GM23338 (cell line): ENCODE measurements around the gene PERM1. TPM values are rescaled to one million over a fixed set of nuclear protein-coding genes. Genes with fewer than 3 reads are reported as not detected.

ENCODE experiments used
- ATAC-seq: fragments of 200-7000 bp; cut with Tn5 transposase; 3 replicates; pipeline ENCODE4 v1.9.1; 2020
- DNase-seq: peaks from one replicate; pipeline ENCODE4 v3.0.0-alpha.2; 2015; ENCODE audit warnings: low spot score
- H2AFZ ChIP-seq: fragments of 200-600 bp; sonication (generic); 2 replicates; pipeline ENCODE4 v1.8.0; 2016; ENCODE audit warnings: antibody characterized with exemption, mild to moderate bottlenecking, moderate library complexity
- H3F3A ChIP-seq: fragments of 200-600 bp; sonication (generic); replicated peaks from 2 replicates; pipeline ENCODE4 v1.8.0; 2017; ENCODE audit warnings: antibody characterized with exemption, mixed run types, low read depth
- H3K27ac ChIP-seq: fragments of 200-600 bp; sonication (generic); 2 replicates; pipeline ENCODE4 v1.6.1; 2016; ENCODE audit warnings: low read depth
- H3K27me3 ChIP-seq: fragments of 200-600 bp; sonication (generic); 2 replicates; pipeline ENCODE4 v1.8.0; 2016; ENCODE audit warnings: mild to moderate bottlenecking, mixed run types, moderate library complexity; ENCODE audit not compliant: insufficient read depth
- H3K36me3 ChIP-seq: fragments of 200-600 bp; sonication (generic); 2 replicates; pipeline ENCODE4 v1.8.0; 2016; ENCODE audit warnings: mild to moderate bottlenecking; ENCODE audit not compliant: insufficient read depth
- H3K4me1 ChIP-seq: fragments of 200-600 bp; sonication (generic); 2 replicates; pipeline ENCODE4 v1.8.0; 2016; ENCODE audit warnings: mild to moderate bottlenecking, moderate library complexity; ENCODE audit not compliant: insufficient read depth
- H3K4me2 ChIP-seq: fragments of 200-600 bp; sonication (generic); 2 replicates; pipeline ENCODE4 v1.7.1; 2017; ENCODE audit warnings: mixed run types
- H3K4me3 ChIP-seq: fragments of 200-600 bp; sonication (generic); 2 replicates; pipeline ENCODE4 v1.6.1; 2016; ENCODE audit warnings: mixed run types
- H3K79me2 ChIP-seq: fragments of 200-600 bp; sonication (generic); replicated peaks from 2 replicates; pipeline ENCODE4 v1.8.0; 2017; ENCODE audit warnings: mild to moderate bottlenecking; ENCODE audit not compliant: insufficient read depth
- H3K9me2 ChIP-seq: fragments of 200-600 bp; sonication (generic); 2 replicates; pipeline ENCODE4 v1.8.0; 2017; ENCODE audit not compliant: insufficient read depth
- H4K20me1 ChIP-seq: fragments of 200-600 bp; sonication (generic); replicated peaks from 2 replicates; pipeline ENCODE4 v1.8.0; 2017; ENCODE audit warnings: mild to moderate bottlenecking; ENCODE audit not compliant: insufficient read depth
- H3K27ac Mint-ChIP-seq: 2 replicates; pipeline ENCODE4 v1.8.0; 2020; ENCODE audit warnings: inconsistent platforms, mild to moderate bottlenecking, moderate library complexity, mixed read lengths
- H3K27me3 Mint-ChIP-seq: 3 replicates; pipeline ENCODE4 v1.8.0; 2022; ENCODE audit warnings: low read depth, mild to moderate bottlenecking, moderate library complexity, mixed read lengths, inconsistent platforms; ENCODE audit not compliant: insufficient read depth, poor library complexity
- H3K36me3 Mint-ChIP-seq: 3 replicates; pipeline ENCODE4 v1.8.0; 2021; ENCODE audit warnings: low read depth, mild to moderate bottlenecking, inconsistent platforms, moderate library complexity, mixed read lengths
- H3K4me1 Mint-ChIP-seq: 3 replicates; pipeline ENCODE4 v1.8.0; 2020; ENCODE audit warnings: mild to moderate bottlenecking, inconsistent platforms, mixed read lengths
- H3K4me3 Mint-ChIP-seq: 3 replicates; pipeline ENCODE4 v1.8.0; 2021; ENCODE audit warnings: moderate library complexity, mild to moderate bottlenecking, inconsistent platforms, mixed read lengths
- H3K9me3 Mint-ChIP-seq: 3 replicates; pipeline ENCODE4 v1.8.0; 2020; ENCODE audit warnings: moderate library complexity, mild to moderate bottlenecking, inconsistent platforms, mixed read lengths
- CREB1 ChIP-seq: fragments of 250-450 bp; sonication (Bioruptor Pico); IDR thresholded peaks from 2 replicates; pipeline ENCODE4 v1.5.0; 2020; ENCODE audit warnings: low read depth, mild to moderate bottlenecking, moderate library complexity
- CTCF ChIP-seq, 2 experiments: fragments of 200-600 bp in 1 of 2; sonication (generic) in 1 of 2; conservative IDR thresholded peaks; 2 replicates each; pipeline versions ENCODE4 v1.5.1 to v1.6.1; 2016 to 2017; ENCODE audit warnings: antibody characterized with exemption in 2 of 2, low read depth in 2 of 2, mild to moderate bottlenecking in 2 of 2, moderate library complexity in 1 of 2
- EZH2 ChIP-seq: fragments of 200-600 bp; sonication (generic); IDR thresholded peaks from one replicate; pipeline ENCODE4 v1.8.0; 2017; ENCODE audit warnings: antibody characterized with exemption, mild to moderate bottlenecking, low read depth; ENCODE audit not compliant: unreplicated experiment
- EZH2phosphoT487 ChIP-seq: fragments of 200-600 bp; sonication (generic); IDR thresholded peaks from one replicate; pipeline ENCODE4 v1.8.1; 2018; ENCODE audit warnings: antibody characterized with exemption; ENCODE audit not compliant: unreplicated experiment
- JUNB ChIP-seq: IDR thresholded peaks from one replicate; pipeline ENCODE4 v1.6.1; 2016; ENCODE audit warnings: antibody characterized with exemption; ENCODE audit not compliant: unreplicated experiment
- NANOG ChIP-seq: IDR thresholded peaks from 2 replicates; pipeline ENCODE4 v1.6.1; 2016; ENCODE audit warnings: antibody characterized with exemption, borderline replicate concordance
- POLR2AphosphoS5 ChIP-seq: IDR thresholded peaks from 2 replicates; pipeline ENCODE4 v1.6.1; 2016; ENCODE audit warnings: antibody characterized with exemption, low read depth
- STAT1 ChIP-seq: IDR thresholded peaks from one replicate; pipeline ENCODE4 v1.6.1; 2016; ENCODE audit warnings: antibody characterized with exemption; ENCODE audit not compliant: unreplicated experiment
- ZNF114 ChIP-seq: fragments of 250-450 bp; sonication (Bioruptor Pico); IDR thresholded peaks from 2 replicates; pipeline ENCODE4 v1.5.0; 2020; ENCODE audit warnings: mild to moderate bottlenecking, moderate library complexity
- ZNF331 ChIP-seq: fragments of 250-450 bp; sonication (Bioruptor Pico); IDR thresholded peaks from 2 replicates; pipeline ENCODE4 v1.5.0; 2020; ENCODE audit warnings: low read depth, mild to moderate bottlenecking, moderate library complexity
- polyA plus RNA-seq: library from polyadenylated mRNA; unstranded; fragments of >200 nt; fragmentation: Nextera tagmentation; extraction: Ambion mirVana; gene quantifications from 2 replicates; pipeline ENCODE4 v1.2.1, GENCODE V29; 2016
- total RNA-seq: library from RNA; depleted of rRNA; stranded (reverse); fragments of >200 nt; shearing (Covaris generic); gene quantifications from 2 replicates; pipeline ENCODE4 v1.2.3, GENCODE V29; 2014
- TF ChIP-seq, protein P1 (sequence below): IDR thresholded peaks from one replicate; pipeline ENCODE4 v1.6.1; 2018; ENCODE audit warnings: antibody characterized with exemption; ENCODE audit not compliant: unreplicated experiment
- TF ChIP-seq, protein P2 (sequence below): fragments of 250-450 bp; sonication (Bioruptor Pico); IDR thresholded peaks from 2 replicates; pipeline ENCODE4 v1.5.0; 2020; ENCODE audit warnings: mild to moderate bottlenecking, moderate library complexity
- TF ChIP-seq, protein P3 (sequence below): IDR thresholded peaks from 2 replicates; pipeline ENCODE4 v1.6.1; 2016; ENCODE audit warnings: antibody characterized with exemption

Gene PERM1
- total and polyA plus RNA-seq, 2 experiments from 2014 or later: 1.1 TPM; not detected in 1

- peaks cover 19% of the 10 kb centered on the region for H3K27me3 Mint-ChIP-seq
- peaks cover 5% of the 10 kb centered on the region; the same call in 1 of the 2 replicates for H3K27me3 ChIP-seq
These were observed 7.1 kb downstream of the PERM1 start for GRCh38 chr1:974687-975328.

More at GRCh38 chr1:974687-975328, 7.1 kb downstream of the PERM1 start:
- no peak overlapping the region for H3K27ac ChIP-seq
- H3K36me3 ChIP-seq: no peaks in the 10 kb centered on the region
- H4K20me1 ChIP-seq: no peaks in the 10 kb centered on the region
- no peak overlapping the region for H3K4me2 ChIP-seq
- no peaks in the 10 kb centered on the region for H3K9me2 ChIP-seq
- ATAC-seq (no peak), DNase-seq (no peak)
- no peak overlapping the region for H2AFZ ChIP-seq
- H3K79me2 ChIP-seq: no peaks in the 10 kb centered on the region
- H3K4me1 Mint-ChIP-seq: peaks cover 4% of the 10 kb centered on the region
- no peaks in the 10 kb centered on the region; the same call in 1 of the 2 replicates for H3K4me1 ChIP-seq
- H3K9me3 Mint-ChIP-seq: peaks cover 5% of the 10 kb centered on the region
- H3K36me3 Mint-ChIP-seq: peaks cover 5% of the 10 kb centered on the region
- no peaks in the 10 kb centered on the region for H3F3A ChIP-seq
- H3K27ac Mint-ChIP-seq: no peak overlapping the region
- H3K4me3 ChIP-seq: no peak overlapping the region
- no peak overlapping the region for H3K4me3 Mint-ChIP-seq
- TF ChIP-seq, protein P1, sequence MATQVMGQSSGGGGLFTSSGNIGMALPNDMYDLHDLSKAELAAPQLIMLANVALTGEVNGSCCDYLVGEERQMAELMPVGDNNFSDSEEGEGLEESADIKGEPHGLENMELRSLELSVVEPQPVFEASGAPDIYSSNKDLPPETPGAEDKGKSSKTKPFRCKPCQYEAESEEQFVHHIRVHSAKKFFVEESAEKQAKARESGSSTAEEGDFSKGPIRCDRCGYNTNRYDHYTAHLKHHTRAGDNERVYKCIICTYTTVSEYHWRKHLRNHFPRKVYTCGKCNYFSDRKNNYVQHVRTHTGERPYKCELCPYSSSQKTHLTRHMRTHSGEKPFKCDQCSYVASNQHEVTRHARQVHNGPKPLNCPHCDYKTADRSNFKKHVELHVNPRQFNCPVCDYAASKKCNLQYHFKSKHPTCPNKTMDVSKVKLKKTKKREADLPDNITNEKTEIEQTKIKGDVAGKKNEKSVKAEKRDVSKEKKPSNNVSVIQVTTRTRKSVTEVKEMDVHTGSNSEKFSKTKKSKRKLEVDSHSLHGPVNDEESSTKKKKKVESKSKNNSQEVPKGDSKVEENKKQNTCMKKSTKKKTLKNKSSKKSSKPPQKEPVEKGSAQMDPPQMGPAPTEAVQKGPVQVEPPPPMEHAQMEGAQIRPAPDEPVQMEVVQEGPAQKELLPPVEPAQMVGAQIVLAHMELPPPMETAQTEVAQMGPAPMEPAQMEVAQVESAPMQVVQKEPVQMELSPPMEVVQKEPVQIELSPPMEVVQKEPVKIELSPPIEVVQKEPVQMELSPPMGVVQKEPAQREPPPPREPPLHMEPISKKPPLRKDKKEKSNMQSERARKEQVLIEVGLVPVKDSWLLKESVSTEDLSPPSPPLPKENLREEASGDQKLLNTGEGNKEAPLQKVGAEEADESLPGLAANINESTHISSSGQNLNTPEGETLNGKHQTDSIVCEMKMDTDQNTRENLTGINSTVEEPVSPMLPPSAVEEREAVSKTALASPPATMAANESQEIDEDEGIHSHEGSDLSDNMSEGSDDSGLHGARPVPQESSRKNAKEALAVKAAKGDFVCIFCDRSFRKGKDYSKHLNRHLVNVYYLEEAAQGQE: no peak
- TF ChIP-seq EZH2 (no peak), NANOG (no peak), CTCF (conservative IDR thresholded peaks at IDR 0.05; ENCODE audit: low read depth in 2 of 2) (no peak), STAT1 (no peak), EZH2phosphoT487 (no peak), ZNF331 (CRISPR knock-in tag) (no peak), CREB1 (CRISPR knock-in tag) (no peak), POLR2AphosphoS5 (no peak), ZNF114 (no peak), JUNB (no peak)
- TF ChIP-seq, protein P2, sequence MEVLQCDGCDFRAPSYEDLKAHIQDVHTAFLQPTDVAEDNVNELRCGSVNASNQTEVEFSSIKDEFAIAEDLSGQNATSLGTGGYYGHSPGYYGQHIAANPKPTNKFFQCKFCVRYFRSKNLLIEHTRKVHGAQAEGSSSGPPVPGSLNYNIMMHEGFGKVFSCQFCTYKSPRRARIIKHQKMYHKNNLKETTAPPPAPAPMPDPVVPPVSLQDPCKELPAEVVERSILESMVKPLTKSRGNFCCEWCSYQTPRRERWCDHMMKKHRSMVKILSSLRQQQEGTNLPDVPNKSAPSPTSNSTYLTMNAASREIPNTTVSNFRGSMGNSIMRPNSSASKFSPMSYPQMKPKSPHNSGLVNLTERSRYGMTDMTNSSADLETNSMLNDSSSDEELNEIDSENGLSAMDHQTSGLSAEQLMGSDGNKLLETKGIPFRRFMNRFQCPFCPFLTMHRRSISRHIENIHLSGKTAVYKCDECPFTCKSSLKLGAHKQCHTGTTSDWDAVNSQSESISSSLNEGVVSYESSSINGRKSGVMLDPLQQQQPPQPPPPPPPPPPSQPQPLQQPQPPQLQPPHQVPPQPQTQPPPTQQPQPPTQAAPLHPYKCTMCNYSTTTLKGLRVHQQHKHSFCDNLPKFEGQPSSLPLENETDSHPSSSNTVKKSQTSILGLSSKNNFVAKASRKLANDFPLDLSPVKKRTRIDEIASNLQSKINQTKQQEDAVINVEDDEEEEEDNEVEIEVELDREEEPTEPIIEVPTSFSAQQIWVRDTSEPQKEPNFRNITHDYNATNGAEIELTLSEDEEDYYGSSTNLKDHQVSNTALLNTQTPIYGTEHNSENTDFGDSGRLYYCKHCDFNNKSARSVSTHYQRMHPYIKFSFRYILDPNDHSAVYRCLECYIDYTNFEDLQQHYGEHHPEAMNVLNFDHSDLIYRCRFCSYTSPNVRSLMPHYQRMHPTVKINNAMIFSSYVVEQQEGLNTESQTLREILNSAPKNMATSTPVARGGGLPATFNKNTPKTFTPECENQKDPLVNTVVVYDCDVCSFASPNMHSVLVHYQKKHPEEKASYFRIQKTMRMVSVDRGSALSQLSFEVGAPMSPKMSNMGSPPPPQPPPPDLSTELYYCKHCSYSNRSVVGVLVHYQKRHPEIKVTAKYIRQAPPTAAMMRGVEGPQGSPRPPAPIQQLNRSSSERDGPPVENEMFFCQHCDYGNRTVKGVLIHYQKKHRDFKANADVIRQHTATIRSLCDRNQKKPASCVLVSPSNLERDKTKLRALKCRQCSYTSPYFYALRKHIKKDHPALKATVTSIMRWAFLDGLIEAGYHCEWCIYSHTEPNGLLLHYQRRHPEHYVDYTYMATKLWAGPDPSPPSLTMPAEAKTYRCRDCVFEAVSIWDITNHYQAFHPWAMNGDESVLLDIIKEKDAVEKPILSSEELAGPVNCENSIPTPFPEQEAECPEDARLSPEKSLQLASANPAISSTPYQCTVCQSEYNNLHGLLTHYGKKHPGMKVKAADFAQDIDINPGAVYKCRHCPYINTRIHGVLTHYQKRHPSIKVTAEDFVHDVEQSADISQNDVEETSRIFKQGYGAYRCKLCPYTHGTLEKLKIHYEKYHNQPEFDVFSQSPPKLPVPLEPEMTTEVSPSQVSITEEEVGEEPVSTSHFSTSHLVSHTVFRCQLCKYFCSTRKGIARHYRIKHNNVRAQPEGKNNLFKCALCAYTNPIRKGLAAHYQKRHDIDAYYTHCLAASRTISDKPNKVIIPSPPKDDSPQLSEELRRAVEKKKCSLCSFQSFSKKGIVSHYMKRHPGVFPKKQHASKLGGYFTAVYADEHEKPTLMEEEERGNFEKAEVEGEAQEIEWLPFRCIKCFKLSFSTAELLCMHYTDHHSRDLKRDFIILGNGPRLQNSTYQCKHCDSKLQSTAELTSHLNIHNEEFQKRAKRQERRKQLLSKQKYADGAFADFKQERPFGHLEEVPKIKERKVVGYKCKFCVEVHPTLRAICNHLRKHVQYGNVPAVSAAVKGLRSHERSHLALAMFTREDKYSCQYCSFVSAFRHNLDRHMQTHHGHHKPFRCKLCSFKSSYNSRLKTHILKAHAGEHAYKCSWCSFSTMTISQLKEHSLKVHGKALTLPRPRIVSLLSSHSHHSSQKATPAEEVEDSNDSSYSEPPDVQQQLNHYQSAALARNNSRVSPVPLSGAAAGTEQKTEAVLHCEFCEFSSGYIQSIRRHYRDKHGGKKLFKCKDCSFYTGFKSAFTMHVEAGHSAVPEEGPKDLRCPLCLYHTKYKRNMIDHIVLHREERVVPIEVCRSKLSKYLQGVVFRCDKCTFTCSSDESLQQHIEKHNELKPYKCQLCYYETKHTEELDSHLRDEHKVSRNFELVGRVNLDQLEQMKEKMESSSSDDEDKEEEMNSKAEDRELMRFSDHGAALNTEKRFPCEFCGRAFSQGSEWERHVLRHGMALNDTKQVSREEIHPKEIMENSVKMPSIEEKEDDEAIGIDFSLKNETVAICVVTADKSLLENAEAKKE (CRISPR knock-in tag): no peak
- TF ChIP-seq, protein P3, sequence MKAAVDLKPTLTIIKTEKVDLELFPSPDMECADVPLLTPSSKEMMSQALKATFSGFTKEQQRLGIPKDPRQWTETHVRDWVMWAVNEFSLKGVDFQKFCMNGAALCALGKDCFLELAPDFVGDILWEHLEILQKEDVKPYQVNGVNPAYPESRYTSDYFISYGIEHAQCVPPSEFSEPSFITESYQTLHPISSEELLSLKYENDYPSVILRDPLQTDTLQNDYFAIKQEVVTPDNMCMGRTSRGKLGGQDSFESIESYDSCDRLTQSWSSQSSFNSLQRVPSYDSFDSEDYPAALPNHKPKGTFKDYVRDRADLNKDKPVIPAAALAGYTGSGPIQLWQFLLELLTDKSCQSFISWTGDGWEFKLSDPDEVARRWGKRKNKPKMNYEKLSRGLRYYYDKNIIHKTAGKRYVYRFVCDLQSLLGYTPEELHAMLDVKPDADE: no peak
